Activated CD8-positive, alpha-beta memory T cell treated with anti-CD3 and anti-CD28 coated beads, Interleukin-2, amount 50 U/mL, for 1 hour (primary cell): Measurements from ENCODE around the gene GHRHR.

Experiments used
- DNase-seq: peaks from one replicate; pipeline ENCODE4 v3.0.0-alpha.2; 2020; ENCODE audit errors: extremely low read depth

The GHRHR gene

GRCh38 chr7:30985756-30986155, 22.0 kb downstream of the GHRHR start:
- DNase-seq: no peak

- no peak for DNase-seq
These were observed 22.6 kb downstream of the GHRHR start for GRCh38 chr7:30986331-30986730.

GRCh38 chr7:30986738-30987137, 23.0 kb downstream of the GHRHR start:
- DNase-seq: no peak

- no peak for DNase-seq
These were observed 23.4 kb downstream of the GHRHR start for GRCh38 chr7:30987178-30987577.

- DNase-seq: no peak
These were observed 24.2 kb downstream of the GHRHR start for GRCh38 chr7:30987936-30988335.

- DNase-seq: no peak
These were observed 24.7 kb downstream of the GHRHR start for GRCh38 chr7:30988351-30989005.

GRCh38 chr7:30989008-30989823, 25.5 kb downstream of the GHRHR start:
- DNase-seq: no peak

- no peak for DNase-seq
These were observed 26.3 kb downstream of the GHRHR start for GRCh38 chr7:30989824-30990672.

GRCh38 chr7:30990673-30991170, 27.0 kb downstream of the GHRHR start:
- DNase-seq: no peak

GRCh38 chr7:30992414-30992813, 28.7 kb downstream of the GHRHR start:
- no peak for DNase-seq

GRCh38 chr7:30994206-30995100, 30.7 kb downstream of the GHRHR start:
- DNase-seq: no peak

GRCh38 chr7:30995536-30995935, 31.8 kb downstream of the GHRHR start:
- DNase-seq: no peak

- no peak for DNase-seq
These were observed 32.5 kb downstream of the GHRHR start for GRCh38 chr7:30996256-30996655.

GRCh38 chr7:30996883-30997282, 33.1 kb downstream of the GHRHR start:
- DNase-seq: no peak

GRCh38 chr7:30997316-30997715, 33.6 kb downstream of the GHRHR start:
- no peak for DNase-seq

- DNase-seq: no peak
These were observed 34.4 kb downstream of the GHRHR start for GRCh38 chr7:30998180-30998579.

GRCh38 chr7:31000161-31000693, 36.5 kb downstream of the GHRHR start:
- no peak for DNase-seq

- DNase-seq: no peak
These were observed 37.0 kb downstream of the GHRHR start for GRCh38 chr7:31000779-31001178.

GRCh38 chr7:31002256-31002655, 38.5 kb downstream of the GHRHR start:
- DNase-seq: no peak

- DNase-seq: no peak
These were observed 39.3 kb downstream of the GHRHR start for GRCh38 chr7:31003097-31003496.

GRCh38 chr7:31003721-31004120, 40.0 kb downstream of the GHRHR start:
- DNase-seq: no peak
